ES-I3 (cell line): Measurements from ENCODE around the gene KRTAP21-2.

Source experiments
- H3K36me3 ChIP-seq: 2 replicates; pipeline ENCODE4 v1.6.1; 2013; ENCODE audit warnings: mild to moderate bottlenecking, low read length, control low read depth, moderate library complexity; ENCODE audit not compliant: insufficient read depth
- H3K4me1 ChIP-seq: 2 replicates; pipeline ENCODE4 v1.6.1; 2013; ENCODE audit warnings: mild to moderate bottlenecking, control low read depth, low read length; ENCODE audit not compliant: insufficient read depth
- H3K9ac ChIP-seq: 2 replicates; pipeline ENCODE4 v1.6.1; 2013; ENCODE audit warnings: low read depth, mild to moderate bottlenecking, low read length, moderate library complexity
- H3K9me3 ChIP-seq: 2 replicates; pipeline ENCODE4 v1.6.1; 2013; ENCODE audit warnings: mild to moderate bottlenecking, low read length, moderate library complexity; ENCODE audit not compliant: control insufficient read depth, insufficient read depth

The KRTAP21-2 gene

GRCh38 chr21:30714456-30714855 is 32.6 kb downstream of the KRTAP21-2 start:
- Histone ChIP-seq H3K4me1 (no peaks in the 10 kb centered on the region; the same call in 1 of the 2 replicates), H3K9ac (no peak overlapping the region)

DNA sequence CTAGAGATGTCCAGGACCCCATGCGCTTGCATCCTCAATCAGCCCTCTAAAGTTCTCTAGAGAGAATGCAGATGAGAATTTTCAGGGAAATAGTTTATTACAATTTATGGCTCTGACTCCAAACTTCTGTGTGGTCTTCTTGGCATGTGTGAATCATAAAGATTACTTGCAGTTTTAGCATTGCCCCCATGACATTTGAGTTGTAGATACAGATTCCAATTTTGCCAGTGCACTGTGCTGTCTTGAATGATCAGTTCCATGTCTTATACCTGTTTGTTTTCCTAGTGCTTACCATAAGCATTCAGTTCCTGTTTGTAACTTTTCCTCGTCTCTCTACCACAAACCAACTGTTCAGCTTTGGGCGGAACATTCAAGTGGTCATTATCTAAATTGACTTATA is 33.3 kb downstream of the KRTAP21-2 start:
- no peaks in the 10 kb centered on the region; the same call in 1 of the 2 replicates for H3K9me3 ChIP-seq
- H3K36me3 ChIP-seq, result no peaks in the 10 kb centered on the region
- H3K4me1 ChIP-seq, result no peaks in the 10 kb centered on the region; the same call in 1 of the 2 replicates
- H3K9ac ChIP-seq, result no peak overlapping the region

More at GRCh38 chr21:30714456-30714855, 32.6 kb downstream of the KRTAP21-2 start:
- no peaks in the 10 kb centered on the region; the same call in 1 of the 2 replicates for H3K9me3 ChIP-seq
- H3K36me3 ChIP-seq, result no peaks in the 10 kb centered on the region

- H3K4me1 ChIP-seq, result no peaks in the 10 kb centered on the region; the same call in 1 of the 2 replicates
- H3K9ac ChIP-seq, result no peak overlapping the region
- no peaks in the 10 kb centered on the region; the same call in 1 of the 2 replicates for H3K9me3 ChIP-seq
- no peaks in the 10 kb centered on the region for H3K36me3 ChIP-seq
These were observed 36.6 kb downstream of the KRTAP21-2 start for GRCh38 chr21:30710499-30710898.

GRCh38 chr21:30707409-30707808 is 39.6 kb downstream of the KRTAP21-2 start:
- Histone ChIP-seq H3K9me3 (no peaks in the 10 kb centered on the region; the same call in 1 of the 2 replicates), H3K9ac (no peak overlapping the region), H3K36me3 (no peaks in the 10 kb centered on the region), H3K4me1 (no peaks in the 10 kb centered on the region)
